Heart right ventricle (tissue), 16 donors: ENCODE measurements around the gene EXOC3L2. TPM values are rescaled to one million over a fixed set of nuclear protein-coding genes. Genes with fewer than 3 reads are reported as not detected.

Experiments used
- ATAC-seq, 8 donors: fragments of 200-7000 bp; cut with Tn5 transposase; one replicate each; pipeline ENCODE4 v1.9.1; 2020; ENCODE audit warnings: mild to moderate bottlenecking in 8 of 8, moderate library complexity in 8 of 8, moderate number of reproducible peaks in 1 of 8
- DNase-seq, 2 donors: peaks; one replicate each; pipeline ENCODE4 v3.0.0-alpha.2; 2020
- H3K27ac ChIP-seq, 10 donors: fragments of 200-600 bp; sonication (generic) in 2 of 10; one replicate each; pipeline versions ENCODE4 v1.5.0 to v1.8.0; 2020 to 2022; ENCODE audit warnings: mild to moderate bottlenecking in 3 of 10
- H3K27me3 ChIP-seq, 7 donors: fragments of 200-600 bp; one replicate each; pipeline ENCODE4 v1.8.0; 2021 to 2022; ENCODE audit warnings: mild to moderate bottlenecking in 2 of 7
- H3K36me3 ChIP-seq, 9 donors: fragments of 200-600 bp; sonication (generic) in 1 of 9; one replicate each; pipeline versions ENCODE4 v1.5.0 to v1.8.0; 2020 to 2022; ENCODE audit warnings: mild to moderate bottlenecking in 2 of 9
- H3K4me1 ChIP-seq, 9 donors: fragments of 200-600 bp; sonication (generic) in 1 of 9; one replicate each; pipeline versions ENCODE4 v1.5.0 to v1.8.0; 2020 to 2022; ENCODE audit warnings: mild to moderate bottlenecking in 4 of 9
- H3K4me3 ChIP-seq, 10 donors: fragments of 200-600 bp; sonication (generic) in 2 of 10; one replicate each; pipeline versions ENCODE4 v1.5.0 to v1.8.0; 2020 to 2022; ENCODE audit warnings: mild to moderate bottlenecking in 7 of 10, moderate library complexity in 2 of 10
- H3K9me3 ChIP-seq, 11 donors: fragments of 200-600 bp in 10 of 11; sonication (generic) in 2 of 11; one replicate each; pipeline versions ENCODE4 v1.5.0 to v1.8.0; 2013 to 2022; ENCODE audit warnings: mild to moderate bottlenecking in 2 of 11, control low read depth in 1 of 11, moderate library complexity in 1 of 11
- CTCF ChIP-seq, 9 donors: fragments of 200-600 bp; sonication (generic) in 2 of 9; IDR thresholded peaks; one replicate each; pipeline versions ENCODE4 v1.5.0 to v1.8.0; 2021 to 2022; ENCODE audit warnings: antibody characterized with exemption in 9 of 9, mild to moderate bottlenecking in 5 of 9, moderate library complexity in 1 of 9
- WGBS, 2 donors: extraction: QIAGEN DNeasy Blood & Tissue Kit; methylation state at CpG; one replicate each; pipeline ENCODE4 v1.1.7; 2013; ENCODE audit warnings: inconsistent platforms in 1 of 2; 5-methylcytosine and 5-hydroxymethylcytosine counted together
- intact Hi-C, 10 donors: fragments of 100-400 bp; cut with DNase I; formaldehyde crosslinking; loops; one replicate each; pipeline versions ENCODE4 v1.11.1 to v1.14.2; 2022
- polyA plus RNA-seq, 2 donors: library from polyadenylated mRNA; stranded (reverse); fragments of 200-250 nt; gene quantifications; one replicate each; pipeline ENCODE4 v1.2.3, GENCODE V29; 2013
- total RNA-seq, 10 donors: library from RNA; stranded (reverse); fragmentation: NEBNext Ultra II Directional in 3 of 10; extraction: Animal tissue kit (Norgen Biotek cat#: 25700) in 3 of 10; gene quantifications; one replicate each; pipeline versions ENCODE4 v1.2.1 to v1.2.4, GENCODE V29; 2021 to 2023
- donor health status: Arrhythmogenic right ventricular cardiomyopathy.
- donor health status: ischemic (EF 13 %, LVEDD 7.1; RV severe dilation, severe dysfunction).
- donor health status: healthy with polysubstance abuse.
- donor health status: DM: no; HTN: yes; CAD: no.
- donor health status: DM: no; HTN: no; CAD: no.
- donor health status: ischemic (EF 25% LVEDD 6.9; RV normal size, moderate dysfunction).
- donor health status: ischemic (EF 25% LVEDD 5.7; RV mildly dilated, moderate dysfunction).
- donor health status: healthy.
- donor health status: DM: yes; HTN: yes; CAD: no.
- donor health status: Ischemic cardiomyopathy.
- donor health status: ischemic (EF 35%, LVEDD 5.7; RV mildly dilated, moderate dysfunction).
- donor health status: nonischemic (EF 11% LVEDD 7.7; RV severe dilation, severe dysfunction).
- donor health status: DM: yes; HTN: yes; CAD: no.
- donor health status: PGD.
- donor health status: ischemic (EF 29% LVEDD 5.4; RV normal size, mild dysfunction).
- donor health status: nonischemic (EF 23%, LVEDD 6.1; RV moderate dilation, normal function).

Gene EXOC3L2
- total and polyA plus RNA-seq, 12 donors, result 0.27 to 2.0 (median 1.2) TPM

- no peak for TF ChIP-seq CTCF (IDR thresholded peaks at IDR 0.05)
- Histone ChIP-seq H3K4me3 (no peak overlapping the region), H3K36me3 (peaks cover 0 to 6% (median 0%) of the 10 kb centered on the region in 9 donors), H3K9me3 (peaks cover 0 to 8% (median 0%) of the 10 kb centered on the region in 11 donors), H3K27ac (no peak overlapping the region), H3K27me3 (no peaks in the 10 kb centered on the region), H3K4me1 (peaks cover 0 to 17% (median 0%) of the 10 kb centered on the region in 9 donors)
- 89 to 91% methylated on average over 12 of the region's 12 CpGs for WGBS, 2 donors
- intact Hi-C loops, result loop anchor here in 3 of 10 donors (5.0 to 10.0 kb wide), 3 partner anchors 58 to 169 kb away; partner anchors contain the start of genes EXOC3L2 (in 1 of the 3) and PPP1R37 (in 1 of the 3)
- ATAC-seq (peak in 1 of 8 donors; percentile 14), DNase-seq (no peak)
These were observed 58.5 kb downstream of the EXOC3L2 start for GRCh38 chr19:45186509-45187334.

GRCh38 chr19:45184115-45184514 lies 61.1 kb downstream of the EXOC3L2 start:
- no peaks in the 10 kb centered on the region for H3K27me3 ChIP-seq
- no peak for DNase-seq
- no peak for TF ChIP-seq CTCF (IDR thresholded peaks at IDR 0.05)
- no peaks in the 10 kb centered on the region for H3K9me3 ChIP-seq
- ATAC-seq, result no peak
- H3K4me1 ChIP-seq, result peaks cover 3 to 38% (median 19%) of the 10 kb centered on the region in 9 donors
- H3K27ac ChIP-seq, result no peak overlapping the region
- H3K36me3 ChIP-seq, result peaks cover 0 to 18% (median 0%) of the 10 kb centered on the region in 9 donors
- no peak overlapping the region for H3K4me3 ChIP-seq
- WGBS, 2 donors, result 91 to 92% methylated on average over 5 of the region's 5 CpGs
- intact Hi-C loops, result loop anchor here in 2 of 10 donors (10.0 kb wide), 2 partner anchors 61 to 89 kb away; partner anchors contain the start of genes EXOC3L2 (in 1 of the 2) and PPP1R37 (in 1 of the 2)

GRCh38 chr19:45182758-45183157 lies 62.4 kb downstream of the EXOC3L2 start:
- intact Hi-C loops, result loop anchor here in 2 of 10 donors (10.0 kb wide), 2 partner anchors 62 to 88 kb away; partner anchors contain the start of genes EXOC3L2 (in 1 of the 2) and PPP1R37 (in 1 of the 2)
- Histone ChIP-seq H3K36me3 (peaks cover 0 to 18% (median 0%) of the 10 kb centered on the region in 9 donors), H3K27me3 (no peaks in the 10 kb centered on the region), H3K4me3 (no peak overlapping the region), H3K9me3 (no peaks in the 10 kb centered on the region), H3K4me1 (peaks cover 3 to 42% (median 24%) of the 10 kb centered on the region in 9 donors), H3K27ac (no peak overlapping the region)
- DNase-seq (no peak), ATAC-seq (no peak)
- TF ChIP-seq CTCF (IDR thresholded peaks at IDR 0.05), result no peak
- 64 to 70% methylated on average over 4 of the region's 4 CpGs for WGBS, 2 donors

- H3K4me3 ChIP-seq, result no peak overlapping the region
- WGBS, 2 donors, result 86% methylated on average over 7 of the region's 7 CpGs
- peaks cover 3 to 53% (median 31%) of the 10 kb centered on the region in 9 donors for H3K4me1 ChIP-seq
- ATAC-seq, result no peak
- no peak overlapping the region for H3K27ac ChIP-seq
- intact Hi-C loops, result loop anchor here in 2 of 10 donors (10.0 kb wide), 2 partner anchors 64 to 86 kb away; partner anchors contain the start of genes EXOC3L2 (in 1 of the 2) and PPP1R37 (in 1 of the 2)
- H3K36me3 ChIP-seq, result peaks cover 0 to 18% (median 0%) of the 10 kb centered on the region in 9 donors
- no peaks in the 10 kb centered on the region for H3K27me3 ChIP-seq
- no peak for DNase-seq
- no peaks in the 10 kb centered on the region for H3K9me3 ChIP-seq
- no peak for TF ChIP-seq CTCF (IDR thresholded peaks at IDR 0.05)
These were observed 64.3 kb downstream of the EXOC3L2 start for GRCh38 chr19:45180936-45181335.
